ENCODE data around the gene ZWINT. TPM values are rescaled to one million over a fixed set of nuclear protein-coding genes. Genes with fewer than 3 reads are reported as not detected.

Gene ZWINT
- total and polyA plus RNA-seq, 2 of the 8 experiments (the other 6 are each of a cell fraction or from before 2014, with no cell fraction given): 52.1 to 71.2 TPM

DNA sequence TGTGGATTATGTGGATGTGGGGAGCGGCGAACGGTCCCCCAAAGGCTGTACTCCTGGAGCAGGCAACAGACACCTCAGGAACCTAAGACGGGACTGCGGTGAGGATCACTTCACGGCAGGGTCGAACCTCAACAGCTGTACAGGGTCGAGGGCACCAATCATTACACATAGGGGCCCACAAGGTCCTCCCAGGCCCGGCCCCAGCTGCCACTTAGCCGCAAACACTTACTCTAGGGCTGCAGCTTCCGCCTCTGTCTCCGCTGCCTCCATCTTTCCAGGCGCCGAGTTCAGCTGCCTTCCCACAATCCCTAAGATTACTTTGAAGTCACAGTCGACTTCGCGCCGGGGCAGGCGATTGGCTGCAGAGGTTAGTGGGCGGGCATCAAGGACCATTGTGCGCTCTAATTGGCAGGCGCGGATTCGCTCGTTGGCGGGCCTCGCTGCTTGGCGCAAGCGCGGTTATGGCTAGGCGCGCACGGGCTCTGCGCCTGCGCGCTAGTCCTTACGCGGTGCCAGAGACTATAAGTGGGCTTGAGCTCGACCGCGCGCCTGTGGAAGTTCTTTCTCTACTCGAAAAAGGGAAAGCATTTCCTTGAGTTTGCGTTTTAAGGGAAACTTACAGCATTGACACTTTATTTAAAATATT lies at the start of gene ZWINT (continued):
- TF ChIP-seq TCF12 (IDR thresholded peaks at IDR 0.05; ENCODE audit: low read depth, low read length) (no peak), BRCA1 (IDR thresholded peaks at IDR 0.05; ENCODE audit: low read depth, low read length) (no peak), EGR1 (IDR thresholded peaks at IDR 0.05; ENCODE audit: borderline replicate concordance, low read depth, low read length) (no peak), CTBP2 (IDR thresholded peaks at IDR 0.05; ENCODE audit: borderline replicate concordance, insufficient read depth, insufficient read length, low read length) (no peak), ATF3 (IDR thresholded peaks at IDR 0.05; ENCODE audit: insufficient read depth, low read depth, low read length) (no peak), JUN (IDR thresholded peaks at IDR 0.05; ENCODE audit: low read depth, low read length) (no peak), PHF8 (conservative IDR thresholded peaks at IDR 0.05; ENCODE audit: low read depth, low read length) (peak; percentile 93), POLR2A (IDR thresholded peaks at IDR 0.05; ENCODE audit: control extremely low read depth in 1 of 2, low read depth in 2 of 2, low read length in 2 of 2) (peak; percentile 89 to 98), CHD1 (IDR thresholded peaks at IDR 0.05; ENCODE audit: low read depth, low read length) (no peak), CTCF (IDR thresholded peaks at IDR 0.05; ENCODE audit: control extremely low read depth in 1 of 3, insufficient read depth in 1 of 3, low read depth in 1 of 3, low read length in 3 of 3) (no peak), RBBP5 (IDR thresholded peaks at IDR 0.05; ENCODE audit: borderline replicate concordance, low read depth, low read length) (no peak), SIRT6 (IDR thresholded peaks at IDR 0.05; ENCODE audit: low read length) (no peak), CHD2 (IDR thresholded peaks at IDR 0.05; ENCODE audit: low read length) (peak; percentile 62), ATF2 (IDR thresholded peaks at IDR 0.05; ENCODE audit: low read length) (no peak), RNF2 (IDR thresholded peaks at IDR 0.05; ENCODE audit: borderline replicate concordance, low read depth, low read length, missing control alignments, poor library complexity, severe bottlenecking) (no peak), SIN3A (conservative IDR thresholded peaks at IDR 0.05 in 1 of 2, IDR thresholded peaks at IDR 0.05 in 1 of 2; ENCODE audit: low read depth in 1 of 2, low read length in 2 of 2) (peak in 1 of 2 experiments; percentile 52; a peak in 2 of 4 replicates), HDAC2 (IDR thresholded peaks at IDR 0.05; ENCODE audit: borderline replicate concordance in 1 of 2, low read depth in 2 of 2, low read length in 2 of 2) (peak in 1 of 2 experiments; percentile 54; a peak in 1 of 4 replicates)
- TF ChIP-seq, protein P1, sequence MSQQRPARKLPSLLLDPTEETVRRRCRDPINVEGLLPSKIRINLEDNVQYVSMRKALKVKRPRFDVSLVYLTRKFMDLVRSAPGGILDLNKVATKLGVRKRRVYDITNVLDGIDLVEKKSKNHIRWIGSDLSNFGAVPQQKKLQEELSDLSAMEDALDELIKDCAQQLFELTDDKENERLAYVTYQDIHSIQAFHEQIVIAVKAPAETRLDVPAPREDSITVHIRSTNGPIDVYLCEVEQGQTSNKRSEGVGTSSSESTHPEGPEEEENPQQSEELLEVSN (IDR thresholded peaks at IDR 0.05): peak; percentile 57
